H1 (cell line): ENCODE results near the gene EML4. TPM values are rescaled to one million over a fixed set of nuclear protein-coding genes. Genes with fewer than 3 reads are reported as not detected.

Experiments used
- CBX8 ChIP-seq: fragments of 300-800, 300-1000 bp; sonication (generic); IDR thresholded peaks from 2 replicates; pipeline ENCODE4 v1.7.1; 2016; ENCODE audit warnings: low read depth, low read length, borderline replicate concordance
- HDAC2 ChIP-seq, 2 experiments: fragments of 300-600 bp in 1 of 2; sonication (generic) in 1 of 2; IDR thresholded peaks; 2 replicates each; pipeline ENCODE4 v1.6.1; 2011 to 2012; ENCODE audit warnings: low read depth in 2 of 2, low read length in 2 of 2, mild to moderate bottlenecking in 2 of 2, moderate library complexity in 2 of 2, borderline replicate concordance in 1 of 2, inconsistent platforms in 1 of 2
- RXRA ChIP-seq: IDR thresholded peaks from 2 replicates; pipeline ENCODE4 v1.6.1; 2011; ENCODE audit warnings: low read depth, mild to moderate bottlenecking, low read length, moderate library complexity; ENCODE audit not compliant: insufficient read depth
- SIN3A ChIP-seq, 2 experiments: IDR thresholded peaks in 1 of 2; conservative IDR thresholded peaks in 1 of 2; 2 replicates each; pipeline ENCODE4 v1.6.1; 2011 to 2012; ENCODE audit warnings: low read length in 2 of 2, improper control_type of control experiment in 1 of 2, low read depth in 1 of 2, mild to moderate bottlenecking in 1 of 2
- polyA plus RNA-seq, 7 experiments: library from polyadenylated mRNA; depleted of rRNA in 3 of 7; stranded (reverse) in 5 of 7; unstranded in 2 of 7; fragments of >200 nt in 5 of 7; fragments of 200-250 nt in 2 of 7; gene quantifications; 1 replicate in 5 of 7; 2 replicates in 1 of 7; 4 replicates in 1 of 7; pipeline versions ENCODE4 v1.2.1 to v1.2.3, GENCODE V29; 2011 to 2013; ENCODE audit warnings: missing spikeins in 2 of 7, mixed read lengths in 2 of 7
- total RNA-seq: library from RNA; stranded (reverse); fragmentation: NEBNext Ultra II Directional; extraction: Animal tissue kit (Norgen Biotek cat#: 25700); gene quantifications from 2 replicates; pipeline ENCODE4 v1.2.1, GENCODE V29; 2021

Gene EML4
- total and polyA plus RNA-seq, 2 of the 8 experiments (the other 6 are each of a cell fraction or from before 2014, with no cell fraction given), result 50.1 to 104 TPM

- TF ChIP-seq RXRA (no peak), CBX8 (no peak), SIN3A (conservative IDR thresholded peaks at IDR 0.05 in 1 of 2, IDR thresholded peaks at IDR 0.05 in 1 of 2; ENCODE audit: low read depth in 1 of 2, low read length in 2 of 2) (no peak), HDAC2 (IDR thresholded peaks at IDR 0.05; ENCODE audit: borderline replicate concordance in 1 of 2, low read depth in 2 of 2, low read length in 2 of 2) (no peak)
Measured at GRCh38 chr2:42376758-42377157, 207.6 kb downstream of the EML4 start (continued).
